T-helper 9 cell (primary cell): ENCODE measurements around the gene TMEM45A.
"Not testable (repeated sequence)": the region's sequence is repeated elsewhere in the genome, so short reads cannot be mapped to it uniquely, and the experiment has no call there.

ENCODE experiments used
- DNase-seq: peaks from one replicate; pipeline ENCODE4 v3.0.0-alpha.2; 2020

The TMEM45A gene

GRCh38 chr3:100536093-100536492, 43.7 kb downstream of the TMEM45A start:
- DNase-seq, result no peak

- no peak for DNase-seq
Measured at GRCh38 chr3:100537646-100538338, 45.4 kb downstream of the TMEM45A start.

- DNase-seq, result no peak
Measured at GRCh38 chr3:100538339-100538706, 45.9 kb downstream of the TMEM45A start.

- no peak for DNase-seq
Measured at GRCh38 chr3:100540791-100541334, 48.4 kb downstream of the TMEM45A start.

- not testable (repeated sequence) for DNase-seq
Measured at GRCh38 chr3:100541428-100541827, 49.0 kb downstream of the TMEM45A start.

GRCh38 chr3:100545371-100545770, 53.0 kb downstream of the TMEM45A start:
- DNase-seq, result no peak

- no peak for DNase-seq
Measured at GRCh38 chr3:100546020-100546744, 53.8 kb downstream of the TMEM45A start.

GRCh38 chr3:100548053-100548452, 55.6 kb downstream of the TMEM45A start:
- no peak for DNase-seq

GRCh38 chr3:100553618-100554372, 61.4 kb downstream of the TMEM45A start:
- no peak for DNase-seq

GRCh38 chr3:100554373-100554676, 61.9 kb downstream of the TMEM45A start:
- no peak for DNase-seq

- no peak for DNase-seq
Measured at GRCh38 chr3:100556673-100557310, 64.4 kb downstream of the TMEM45A start.

GRCh38 chr3:100558233-100558632, 65.8 kb downstream of the TMEM45A start:
- DNase-seq, result no peak

- DNase-seq, result no peak
Measured at GRCh38 chr3:100560426-100560825, 68.0 kb downstream of the TMEM45A start.

GRCh38 chr3:100561459-100562158, 69.2 kb downstream of the TMEM45A start:
- no peak for DNase-seq

- no peak for DNase-seq
Measured at GRCh38 chr3:100562224-100562857, 69.9 kb downstream of the TMEM45A start.

GRCh38 chr3:100563228-100563627, 70.8 kb downstream of the TMEM45A start:
- DNase-seq, result no peak

GRCh38 chr3:100563652-100564211, 71.3 kb downstream of the TMEM45A start:
- DNase-seq, result no peak

- no peak for DNase-seq
Measured at GRCh38 chr3:100570811-100571210, 78.4 kb downstream of the TMEM45A start.

- DNase-seq, result no peak
Measured at GRCh38 chr3:100574536-100574935, 82.1 kb downstream of the TMEM45A start.

GRCh38 chr3:100575704-100576103, 83.3 kb downstream of the TMEM45A start:
- DNase-seq, result no peak

GRCh38 chr3:100577382-100578008, 85.1 kb downstream of the TMEM45A start:
- DNase-seq, result no peak
